ENCODE data around the gene MCM7.

Gene MCM7

DNA sequence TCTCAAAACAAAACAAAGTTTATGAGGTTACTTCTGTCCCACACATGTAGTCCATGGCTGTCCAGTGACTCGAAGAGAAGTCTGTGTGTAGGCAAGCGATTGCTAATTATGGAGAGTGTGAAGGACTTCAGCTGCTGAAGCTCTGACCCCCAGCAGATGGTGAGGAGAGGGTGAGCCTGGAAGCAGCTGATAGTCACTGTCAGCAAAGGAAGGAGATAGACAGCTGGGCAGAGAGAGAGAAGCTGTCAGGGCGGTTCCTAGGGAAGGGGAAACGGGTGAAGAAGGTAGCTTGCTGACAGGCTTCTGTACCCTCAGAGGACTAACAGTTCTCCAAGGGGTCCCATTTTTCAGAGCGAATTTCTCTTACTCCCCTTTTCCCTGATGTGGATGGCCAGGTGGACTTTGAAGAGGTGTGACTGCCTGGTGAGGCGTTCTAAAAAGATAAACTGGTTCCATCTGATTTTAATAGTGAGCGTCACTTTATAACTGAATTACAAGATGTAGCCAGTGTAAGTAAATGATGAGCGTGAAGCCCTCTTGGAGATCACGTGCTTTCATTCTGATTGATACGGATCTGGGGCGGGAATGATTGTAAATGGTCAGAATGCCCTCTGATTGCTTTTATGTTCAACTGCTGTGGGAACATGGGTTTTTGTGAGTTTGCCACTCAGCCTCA lies 39.5 kb downstream of the MCM7 start:
- no peak overlapping the region for H3K4me3 ChIP-seq (ENCODE audit: low read depth, low read length)
- no peaks in the 10 kb centered on the region for H3K9me3 ChIP-seq
- no peaks in the 10 kb centered on the region for H3K27me3 ChIP-seq
- peaks cover 5% of the 10 kb centered on the region for H3K4me1 ChIP-seq
- DNase-seq = no peak
- peaks cover 51% of the 10 kb centered on the region for H3K36me3 ChIP-seq
- TF ChIP-seq, protein P1, sequence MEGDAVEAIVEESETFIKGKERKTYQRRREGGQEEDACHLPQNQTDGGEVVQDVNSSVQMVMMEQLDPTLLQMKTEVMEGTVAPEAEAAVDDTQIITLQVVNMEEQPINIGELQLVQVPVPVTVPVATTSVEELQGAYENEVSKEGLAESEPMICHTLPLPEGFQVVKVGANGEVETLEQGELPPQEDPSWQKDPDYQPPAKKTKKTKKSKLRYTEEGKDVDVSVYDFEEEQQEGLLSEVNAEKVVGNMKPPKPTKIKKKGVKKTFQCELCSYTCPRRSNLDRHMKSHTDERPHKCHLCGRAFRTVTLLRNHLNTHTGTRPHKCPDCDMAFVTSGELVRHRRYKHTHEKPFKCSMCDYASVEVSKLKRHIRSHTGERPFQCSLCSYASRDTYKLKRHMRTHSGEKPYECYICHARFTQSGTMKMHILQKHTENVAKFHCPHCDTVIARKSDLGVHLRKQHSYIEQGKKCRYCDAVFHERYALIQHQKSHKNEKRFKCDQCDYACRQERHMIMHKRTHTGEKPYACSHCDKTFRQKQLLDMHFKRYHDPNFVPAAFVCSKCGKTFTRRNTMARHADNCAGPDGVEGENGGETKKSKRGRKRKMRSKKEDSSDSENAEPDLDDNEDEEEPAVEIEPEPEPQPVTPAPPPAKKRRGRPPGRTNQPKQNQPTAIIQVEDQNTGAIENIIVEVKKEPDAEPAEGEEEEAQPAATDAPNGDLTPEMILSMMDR (IDR thresholded peaks at IDR 0.05; ENCODE audit: low read depth, low read length) = no peak

DNA sequence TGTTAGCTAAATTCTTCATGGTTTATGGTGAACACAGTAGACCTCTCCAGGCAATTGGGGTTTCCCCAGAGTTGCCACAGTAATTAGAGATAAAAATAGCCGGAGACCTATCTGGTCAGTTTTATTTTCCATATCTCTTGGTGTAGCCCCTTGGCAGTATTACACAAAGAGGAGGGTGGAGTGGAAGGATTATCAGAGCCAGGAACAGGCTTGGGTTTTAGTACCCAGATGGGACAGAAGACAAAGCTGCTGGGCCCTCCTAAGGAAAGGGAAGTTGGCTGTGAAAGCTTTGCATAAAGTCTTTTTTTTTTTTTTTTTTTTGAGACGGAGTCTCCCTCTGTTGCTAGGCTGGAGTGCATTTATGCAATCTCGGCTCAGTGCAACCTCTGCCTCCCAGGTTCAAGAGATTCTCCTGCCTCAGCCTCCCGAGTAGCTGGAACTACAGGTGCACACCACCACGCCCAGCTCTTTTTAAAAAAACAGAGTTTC lies 41.9 kb downstream of the MCM7 start:
- Histone ChIP-seq H3K27me3 (no peaks in the 10 kb centered on the region), H3K36me3 (peaks cover 54% of the 10 kb centered on the region), H3K4me3 (ENCODE audit: low read depth, low read length) (no peak overlapping the region), H3K4me1 (no peaks in the 10 kb centered on the region), H3K9me3 (no peaks in the 10 kb centered on the region)
- no peak for DNase-seq
- TF ChIP-seq, protein P1 (IDR thresholded peaks at IDR 0.05; ENCODE audit: low read depth, low read length) = no peak

DNA sequence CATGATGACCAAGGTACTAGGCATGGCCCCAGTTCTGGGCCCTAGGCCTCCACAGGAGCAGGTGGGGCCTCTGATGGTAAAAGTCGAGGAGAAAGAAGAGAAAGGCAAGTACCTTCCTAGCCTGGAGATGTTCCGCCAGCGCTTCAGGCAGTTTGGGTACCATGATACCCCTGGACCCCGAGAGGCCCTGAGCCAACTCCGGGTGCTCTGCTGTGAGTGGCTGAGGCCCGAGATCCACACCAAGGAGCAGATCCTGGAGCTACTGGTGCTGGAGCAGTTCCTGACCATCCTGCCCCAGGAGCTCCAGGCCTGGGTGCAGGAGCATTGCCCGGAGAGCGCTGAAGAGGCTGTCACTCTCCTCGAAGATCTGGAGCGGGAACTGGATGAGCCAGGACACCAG lies 44.2 kb downstream of the MCM7 start:
- Histone ChIP-seq H3K4me1 (no peaks in the 10 kb centered on the region), H3K4me3 (ENCODE audit: low read depth, low read length) (no peak overlapping the region), H3K9me3 (no peaks in the 10 kb centered on the region), H3K27me3 (no peaks in the 10 kb centered on the region), H3K36me3 (peaks cover 43% of the 10 kb centered on the region)
- TF ChIP-seq, protein P1 (IDR thresholded peaks at IDR 0.05; ENCODE audit: low read depth, low read length) = no peak
- no peak for DNase-seq

DNA sequence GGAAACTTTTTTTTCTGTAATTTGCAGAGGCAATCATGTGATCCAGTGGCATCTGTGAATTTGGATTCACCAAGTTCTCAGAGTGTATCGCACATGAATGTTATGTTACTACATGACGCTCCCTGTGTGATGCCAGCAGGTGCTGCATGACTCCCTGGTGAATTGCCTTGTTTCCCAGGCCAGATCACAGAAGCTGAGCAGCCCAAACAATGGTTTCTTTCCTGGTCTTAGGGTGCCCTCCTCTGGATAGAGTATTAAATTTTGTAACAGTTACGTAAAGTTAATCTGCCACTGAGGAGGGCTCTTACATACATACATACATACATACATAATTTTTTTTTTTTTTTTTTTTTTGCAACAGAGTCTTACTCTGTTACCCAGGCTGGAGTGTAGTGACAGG lies 48.0 kb downstream of the MCM7 start:
- Histone ChIP-seq H3K9me3 (no peaks in the 10 kb centered on the region), H3K27me3 (no peaks in the 10 kb centered on the region), H3K4me1 (no peaks in the 10 kb centered on the region), H3K36me3 (peaks cover 19% of the 10 kb centered on the region), H3K4me3 (ENCODE audit: low read depth, low read length) (no peak overlapping the region)
- TF ChIP-seq, protein P1 (IDR thresholded peaks at IDR 0.05; ENCODE audit: low read depth, low read length) = peak; percentile 40
- peak; percentile 61 for DNase-seq

DNA sequence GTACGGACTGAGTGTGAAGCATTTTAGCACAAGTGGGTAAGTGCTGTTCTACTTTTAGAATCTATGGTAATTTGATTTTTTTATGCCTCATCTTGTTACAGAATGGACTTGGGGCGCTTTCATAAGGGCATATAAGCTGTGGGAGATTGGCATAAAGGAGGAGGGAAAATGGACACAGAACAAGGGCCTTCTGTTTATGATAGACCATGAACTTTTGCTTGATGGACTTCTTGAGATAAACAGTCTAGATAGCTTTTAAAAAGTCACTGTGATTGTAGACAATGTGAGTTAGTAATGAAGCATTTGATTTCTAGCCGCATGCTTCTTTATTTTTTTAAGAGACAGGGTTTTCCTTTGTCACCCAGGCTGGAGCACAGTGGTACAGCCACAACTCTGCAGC lies 49.6 kb downstream of the MCM7 start:
- no peak overlapping the region for H3K4me3 ChIP-seq (ENCODE audit: low read depth, low read length)
- H3K4me1 ChIP-seq = no peaks in the 10 kb centered on the region
- no peaks in the 10 kb centered on the region for H3K9me3 ChIP-seq
- no peak for DNase-seq
- H3K36me3 ChIP-seq = peaks cover 3% of the 10 kb centered on the region; the same call in 1 of the 2 replicates
- no peaks in the 10 kb centered on the region for H3K27me3 ChIP-seq
- TF ChIP-seq, protein P1 (IDR thresholded peaks at IDR 0.05; ENCODE audit: low read depth, low read length) = no peak
